ENCODE measurements around the gene TRIB2.

Gene TRIB2

DNA sequence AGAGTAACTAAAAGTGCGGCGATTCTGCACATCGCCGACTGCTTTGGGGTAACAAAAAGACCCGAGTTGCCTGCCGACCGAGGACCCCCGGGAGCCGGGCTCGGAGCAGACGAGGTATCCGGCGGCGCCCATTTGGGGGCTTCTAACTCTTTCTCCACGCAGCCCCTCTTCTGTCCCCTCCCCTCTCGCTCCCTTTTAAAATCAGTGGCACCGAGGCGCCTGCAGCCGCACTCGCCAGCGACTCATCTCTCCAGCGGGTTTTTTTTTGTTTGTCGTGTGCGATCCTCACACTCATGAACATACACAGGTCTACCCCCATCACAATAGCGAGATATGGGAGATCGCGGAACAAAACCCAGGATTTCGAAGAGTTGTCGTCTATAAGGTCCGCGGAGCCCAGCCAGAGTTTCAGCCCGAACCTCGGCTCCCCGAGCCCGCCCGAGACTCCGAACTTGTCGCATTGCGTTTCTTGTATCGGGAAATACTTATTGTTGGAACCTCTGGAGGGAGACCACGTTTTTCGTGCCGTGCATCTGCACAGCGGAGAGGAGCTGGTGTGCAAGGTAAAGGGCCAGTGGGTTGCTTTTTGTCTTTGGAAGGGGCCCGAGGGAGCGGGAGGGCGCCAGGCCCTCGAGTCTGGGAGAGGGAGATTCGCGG lies 1.4 kb downstream of the TRIB2 start:
- peak overlapping the region; percentile 84; the same call in 1 of the 2 replicates for H3K27ac ChIP-seq

DNA sequence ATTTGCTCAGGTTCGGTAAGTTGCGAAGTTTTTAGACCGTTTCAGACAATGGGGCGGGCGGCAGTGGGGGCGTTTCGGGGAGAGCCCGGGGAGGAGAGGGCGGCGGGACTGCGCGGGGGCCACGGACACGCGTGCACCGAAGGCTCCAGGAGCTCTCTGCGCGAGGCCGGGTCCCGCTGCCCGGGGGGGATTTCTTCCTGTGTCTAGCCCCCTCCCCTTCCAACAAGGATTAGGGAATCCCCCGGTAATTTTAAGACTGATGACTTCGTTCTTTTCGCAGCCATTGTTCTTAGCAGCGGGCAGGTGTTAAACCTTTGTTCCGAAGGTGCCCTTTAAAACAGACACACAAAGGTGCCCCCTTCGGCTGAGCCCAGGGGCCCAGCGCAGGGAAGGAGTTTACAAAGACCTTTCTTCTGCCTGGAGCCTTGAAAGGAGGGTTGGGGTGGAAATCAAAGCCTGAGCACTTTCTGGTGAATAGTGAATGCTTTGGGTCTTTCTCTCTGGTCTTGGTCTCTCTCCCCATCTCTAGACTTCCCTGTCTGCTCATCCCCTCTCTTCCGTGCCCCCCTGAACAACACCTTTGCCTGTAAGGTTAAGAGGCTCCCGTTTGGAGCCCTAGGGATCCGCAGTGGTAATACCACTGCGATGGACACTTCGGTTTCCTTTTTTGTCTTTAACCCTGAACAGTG lies 2.1 kb downstream of the TRIB2 start:
- TF ChIP-seq, protein P1, sequence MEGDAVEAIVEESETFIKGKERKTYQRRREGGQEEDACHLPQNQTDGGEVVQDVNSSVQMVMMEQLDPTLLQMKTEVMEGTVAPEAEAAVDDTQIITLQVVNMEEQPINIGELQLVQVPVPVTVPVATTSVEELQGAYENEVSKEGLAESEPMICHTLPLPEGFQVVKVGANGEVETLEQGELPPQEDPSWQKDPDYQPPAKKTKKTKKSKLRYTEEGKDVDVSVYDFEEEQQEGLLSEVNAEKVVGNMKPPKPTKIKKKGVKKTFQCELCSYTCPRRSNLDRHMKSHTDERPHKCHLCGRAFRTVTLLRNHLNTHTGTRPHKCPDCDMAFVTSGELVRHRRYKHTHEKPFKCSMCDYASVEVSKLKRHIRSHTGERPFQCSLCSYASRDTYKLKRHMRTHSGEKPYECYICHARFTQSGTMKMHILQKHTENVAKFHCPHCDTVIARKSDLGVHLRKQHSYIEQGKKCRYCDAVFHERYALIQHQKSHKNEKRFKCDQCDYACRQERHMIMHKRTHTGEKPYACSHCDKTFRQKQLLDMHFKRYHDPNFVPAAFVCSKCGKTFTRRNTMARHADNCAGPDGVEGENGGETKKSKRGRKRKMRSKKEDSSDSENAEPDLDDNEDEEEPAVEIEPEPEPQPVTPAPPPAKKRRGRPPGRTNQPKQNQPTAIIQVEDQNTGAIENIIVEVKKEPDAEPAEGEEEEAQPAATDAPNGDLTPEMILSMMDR (conservative IDR thresholded peaks at IDR 0.05) = no peak
- H3K27ac ChIP-seq = no peak overlapping the region

More for the DNA sequence above, 1.4 kb downstream of the TRIB2 start:
- TF ChIP-seq, protein P1 (conservative IDR thresholded peaks at IDR 0.05) = no peak

DNA sequence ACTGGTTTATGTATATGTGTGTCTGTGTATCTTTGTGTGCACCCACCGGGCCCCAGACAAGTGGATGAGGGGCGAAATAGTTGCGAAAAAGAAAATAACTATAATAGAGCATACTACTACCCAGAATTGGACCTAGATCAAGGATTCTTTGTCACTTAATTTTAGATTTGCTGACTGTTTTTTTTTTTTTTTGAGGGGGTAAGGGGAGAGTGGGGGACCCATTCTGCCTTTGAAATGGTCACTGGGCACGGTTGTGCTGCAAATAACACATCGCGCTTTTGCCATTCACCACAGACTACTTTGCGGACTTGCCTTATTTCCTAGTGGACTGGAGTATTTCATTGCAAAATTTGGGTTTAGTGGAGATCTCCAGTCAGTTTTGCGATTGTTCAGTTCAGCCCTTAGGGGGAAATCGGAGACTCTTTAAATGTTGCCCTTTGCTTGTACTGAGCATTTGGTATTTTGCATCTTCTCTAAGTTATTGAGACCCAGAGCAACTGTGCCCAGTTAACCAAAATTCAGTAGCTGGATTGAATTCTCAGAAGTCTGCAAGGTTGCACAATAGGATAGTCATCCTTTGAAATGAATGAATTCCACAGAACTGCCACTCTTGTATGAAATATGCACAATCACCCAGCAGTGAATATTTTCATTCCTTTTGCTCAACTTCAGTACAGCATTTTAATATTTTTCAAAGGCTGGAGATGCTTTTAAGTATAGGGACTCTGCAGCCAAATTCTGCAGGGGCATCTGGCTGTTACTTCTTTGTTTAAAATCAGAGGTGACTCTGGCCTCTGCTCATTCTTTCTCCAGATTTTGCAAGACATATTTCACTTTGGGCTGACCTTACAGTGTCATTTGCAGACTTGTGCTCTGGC lies 2.9 kb downstream of the TRIB2 start:
- TF ChIP-seq, protein P1 (conservative IDR thresholded peaks at IDR 0.05) = no peak
- no peak overlapping the region for H3K27ac ChIP-seq

DNA sequence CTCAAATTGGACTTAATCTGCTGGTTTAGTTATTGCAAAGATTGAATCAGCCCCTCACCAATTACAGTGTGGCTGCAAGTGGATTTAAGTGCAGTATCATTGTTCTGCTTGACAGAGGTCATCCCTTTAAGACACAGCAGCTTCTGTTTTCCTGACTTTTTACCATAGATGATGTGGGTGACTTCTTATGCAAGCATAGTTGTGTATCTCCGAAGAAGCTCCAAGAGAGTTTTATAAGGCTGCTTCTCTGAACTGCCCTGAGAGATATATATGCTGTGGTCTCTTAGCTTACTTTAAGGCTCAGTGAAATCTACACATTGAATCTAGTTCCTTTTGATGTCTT lies 3.5 kb downstream of the TRIB2 start:
- no peak overlapping the region for H3K27ac ChIP-seq
- TF ChIP-seq, protein P1 (conservative IDR thresholded peaks at IDR 0.05) = no peak

DNA sequence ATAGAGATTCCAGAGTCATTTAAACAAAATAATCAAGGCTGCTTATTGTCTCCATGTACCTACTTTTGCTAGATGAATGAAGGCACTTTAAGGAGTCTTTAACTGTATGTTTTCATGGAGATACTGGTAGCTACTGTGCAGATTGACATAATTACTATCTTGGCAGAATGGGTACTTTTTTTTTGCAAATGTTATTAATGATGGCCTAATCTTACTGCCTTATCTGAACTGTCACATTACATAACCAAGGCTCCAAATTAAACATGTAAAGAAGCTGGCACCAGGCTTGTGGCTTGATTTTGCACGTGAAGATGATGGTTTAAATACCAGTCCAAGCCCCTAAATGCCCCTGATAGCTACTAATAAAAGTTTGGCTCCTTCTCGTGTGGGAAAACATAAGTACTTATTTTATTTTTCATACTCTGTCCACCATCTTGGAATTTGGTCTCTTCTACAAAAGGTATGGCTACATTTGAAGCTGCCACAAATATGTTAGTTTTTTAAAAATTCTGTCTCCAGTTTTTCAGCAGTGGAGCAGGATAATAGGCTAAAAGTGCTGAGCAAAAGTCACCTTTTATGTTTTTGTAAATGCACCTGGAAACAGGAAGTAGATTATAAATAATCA lies 4.1 kb downstream of the TRIB2 start:
- TF ChIP-seq, protein P1 (conservative IDR thresholded peaks at IDR 0.05) = no peak
- no peak overlapping the region for H3K27ac ChIP-seq

DNA sequence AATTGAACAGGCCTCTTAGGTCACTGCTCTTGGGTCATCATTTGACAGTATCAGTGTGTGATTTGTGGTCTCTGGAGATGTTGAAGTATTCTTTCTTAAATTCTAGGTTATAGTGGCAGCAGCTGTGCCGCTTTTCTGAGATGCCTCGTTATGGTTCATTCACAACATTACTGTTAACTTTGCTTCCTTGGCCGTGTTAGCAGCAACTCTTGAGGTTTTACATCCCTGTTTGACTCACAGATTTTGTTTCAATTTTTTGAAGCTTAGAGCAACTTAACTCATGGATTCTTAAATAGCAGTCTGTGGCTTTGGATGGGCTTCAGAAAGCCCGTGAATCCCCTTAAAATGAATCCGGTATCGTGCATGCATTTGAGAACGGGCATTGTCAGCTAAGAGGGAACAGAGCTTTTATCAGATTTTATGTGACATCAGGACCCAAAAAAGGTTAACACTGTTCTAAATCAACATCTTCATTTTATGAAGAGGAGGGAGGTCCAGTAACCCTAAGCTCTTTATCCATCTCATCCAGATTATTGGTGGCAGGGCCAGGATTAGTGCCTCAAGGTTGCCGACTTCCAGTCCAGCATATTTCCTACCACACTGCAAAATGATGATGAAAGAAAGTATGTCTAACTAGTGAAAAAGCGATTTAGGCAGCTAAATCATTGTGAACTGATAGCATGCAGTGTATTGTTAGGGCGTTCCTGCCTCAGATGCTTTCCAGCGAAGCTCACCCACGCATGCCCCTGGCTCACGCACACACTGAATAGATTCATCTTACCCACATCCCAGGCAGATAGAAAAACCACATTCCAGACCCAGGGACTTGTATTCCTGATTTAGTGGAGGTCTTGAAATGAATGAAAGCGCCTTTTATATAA lies 5.1 kb downstream of the TRIB2 start:
- TF ChIP-seq, protein P1 (conservative IDR thresholded peaks at IDR 0.05) = no peak

More for the DNA sequence above, 5.1 kb downstream of the TRIB2 start:
- H3K27ac ChIP-seq = no peak overlapping the region

All from VCaP (cell line).